Keratinocyte (primary cell): ENCODE results near the gene SMIM38.

Experiments used
- EZH2 ChIP-seq: IDR thresholded peaks from one replicate; pipeline ENCODE4 v1.6.1; 2012; ENCODE audit warnings: inconsistent platforms, mild to moderate bottlenecking, low read length, moderate library complexity
- TF ChIP-seq, protein P1 (sequence below), 3 experiments: IDR thresholded peaks in 1 of 3; conservative IDR thresholded peaks in 1 of 3; optimal IDR thresholded peaks in 1 of 3; 2 replicates in 2 of 3; 3 replicates in 1 of 3; pipeline versions ENCODE3 to v1.5.1; 2011; ENCODE audit warnings: low read length in 3 of 3, mild to moderate bottlenecking in 3 of 3, moderate library complexity in 2 of 3, control low read depth in 1 of 3, inconsistent platforms in 1 of 3; ENCODE audit not compliant: insufficient read depth in 2 of 3; ENCODE audit errors: extremely low read depth in 1 of 3

- TF ChIP-seq, protein P1, sequence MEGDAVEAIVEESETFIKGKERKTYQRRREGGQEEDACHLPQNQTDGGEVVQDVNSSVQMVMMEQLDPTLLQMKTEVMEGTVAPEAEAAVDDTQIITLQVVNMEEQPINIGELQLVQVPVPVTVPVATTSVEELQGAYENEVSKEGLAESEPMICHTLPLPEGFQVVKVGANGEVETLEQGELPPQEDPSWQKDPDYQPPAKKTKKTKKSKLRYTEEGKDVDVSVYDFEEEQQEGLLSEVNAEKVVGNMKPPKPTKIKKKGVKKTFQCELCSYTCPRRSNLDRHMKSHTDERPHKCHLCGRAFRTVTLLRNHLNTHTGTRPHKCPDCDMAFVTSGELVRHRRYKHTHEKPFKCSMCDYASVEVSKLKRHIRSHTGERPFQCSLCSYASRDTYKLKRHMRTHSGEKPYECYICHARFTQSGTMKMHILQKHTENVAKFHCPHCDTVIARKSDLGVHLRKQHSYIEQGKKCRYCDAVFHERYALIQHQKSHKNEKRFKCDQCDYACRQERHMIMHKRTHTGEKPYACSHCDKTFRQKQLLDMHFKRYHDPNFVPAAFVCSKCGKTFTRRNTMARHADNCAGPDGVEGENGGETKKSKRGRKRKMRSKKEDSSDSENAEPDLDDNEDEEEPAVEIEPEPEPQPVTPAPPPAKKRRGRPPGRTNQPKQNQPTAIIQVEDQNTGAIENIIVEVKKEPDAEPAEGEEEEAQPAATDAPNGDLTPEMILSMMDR (optimal IDR thresholded peaks at IDR 0.05 in 1 of 3, IDR thresholded peaks at IDR 0.05 in 1 of 3, conservative IDR thresholded peaks at IDR 0.05 in 1 of 3; ENCODE audit: extremely low read depth in 1 of 3, insufficient read depth in 2 of 3, low read length in 3 of 3): no peak
- TF ChIP-seq EZH2: no peak
Measured at GRCh38 chr11:69111624-69112542, 43.9 kb upstream of the SMIM38 start.
